ENCODE measurements around the gene MAST4. TPM values are rescaled to one million over a fixed set of nuclear protein-coding genes. Genes with fewer than 3 reads are reported as not detected.

The MAST4 gene
- total RNA-seq, 1 experiment from 2014 or later = 26.5 TPM

DNA sequence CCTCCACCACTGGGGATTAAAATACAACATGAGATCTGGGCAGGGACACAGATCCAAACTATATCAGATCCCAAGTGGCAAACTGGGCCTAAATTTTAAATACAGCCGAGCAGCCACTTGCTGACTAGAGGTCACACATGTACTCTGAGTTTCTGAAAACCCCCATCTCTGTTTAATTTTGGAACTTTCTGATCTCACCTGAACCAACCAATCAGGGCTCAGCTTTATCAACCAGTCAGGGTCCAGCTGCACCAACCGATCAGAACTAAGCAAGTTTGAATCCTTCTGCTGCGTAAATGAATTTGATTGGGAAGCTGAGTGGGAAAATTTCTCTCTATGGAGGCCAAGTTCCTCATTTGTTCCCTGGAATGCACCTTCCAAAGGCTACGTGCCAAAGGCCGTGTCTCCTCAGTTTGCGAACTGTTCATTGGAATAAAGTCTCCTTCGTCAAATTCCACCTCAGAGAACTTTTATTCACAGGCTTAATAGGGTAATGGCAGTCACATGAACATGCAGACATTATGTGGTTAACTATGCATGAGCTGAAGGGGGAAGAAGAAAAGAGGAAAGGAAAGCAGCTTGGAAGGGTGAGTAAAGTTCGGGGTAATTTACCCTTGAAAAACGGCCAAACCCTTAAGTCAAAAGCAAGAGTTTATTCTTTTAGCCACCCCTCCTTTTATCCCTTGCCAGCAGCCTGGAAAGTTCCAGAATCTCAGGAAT is 596.7 kb downstream of the MAST4 start:
- TF ChIP-seq CTCF (IDR thresholded peaks at IDR 0.05; ENCODE audit: unreplicated experiment) = no peak
- no peaks in the 10 kb centered on the region for H3K36me3 Mint-ChIP-seq (ENCODE audit: insufficient read depth, unreplicated experiment)
- H3K27ac Mint-ChIP-seq (ENCODE audit: low read depth, unreplicated experiment) = no peak overlapping the region
- H3K4me3 Mint-ChIP-seq (ENCODE audit: unreplicated experiment) = no peak overlapping the region
- peaks cover 12% of the 10 kb centered on the region for H3K4me1 Mint-ChIP-seq (ENCODE audit: insufficient read depth, unreplicated experiment)
- POLR2A ChIA-PET = interaction anchor here (0.9 to 1.2 kb wide), 2 partner anchors 11 to 32 kb away, joined by 3 to 4 read pairs; no protein-coding TSS in a partner anchor
- no peak for DNase-seq (ENCODE audit: unreplicated experiment)
- no peaks in the 10 kb centered on the region for H3K9me3 Mint-ChIP-seq (ENCODE audit: unreplicated experiment)
- BruUV-seq (replicated peaks) = no TSS peak
- H3K27me3 Mint-ChIP-seq (ENCODE audit: insufficient read depth, unreplicated experiment) = no peaks in the 10 kb centered on the region
- CTCF ChIA-PET = interaction anchor here (0.8 to 1.6 kb wide), 4 partner anchors 14 to 43 kb away, joined by 3 to 7 read pairs (median 4); no protein-coding TSS in a partner anchor
- intact Hi-C loops (cut with micrococcal nuclease) = no loop called here

DNA sequence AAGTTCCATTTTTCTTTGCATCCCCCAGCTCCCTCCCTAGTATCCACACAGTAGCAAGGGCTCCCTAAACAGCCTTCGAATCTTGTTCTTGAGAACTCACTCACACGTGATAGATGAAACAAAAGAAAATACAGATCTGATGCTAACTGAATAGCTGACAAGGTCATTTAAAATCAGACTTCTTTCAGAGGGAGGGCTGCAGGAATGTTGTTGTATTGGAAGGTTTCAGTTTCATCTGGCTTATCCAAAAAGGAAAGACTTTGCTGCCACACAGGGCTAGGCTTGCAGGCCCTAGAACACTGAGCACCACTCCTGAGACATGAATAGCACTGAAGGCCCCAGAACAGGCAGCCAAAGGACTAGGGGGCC is 597.2 kb downstream of the MAST4 start:
- CTCF ChIA-PET = interaction anchor here (0.8 to 1.3 kb wide), 2 partner anchors 18 to 43 kb away, joined by 3 read pairs; no protein-coding TSS in a partner anchor
- H3K36me3 Mint-ChIP-seq (ENCODE audit: insufficient read depth, unreplicated experiment) = no peaks in the 10 kb centered on the region
- H3K9me3 Mint-ChIP-seq (ENCODE audit: unreplicated experiment) = no peaks in the 10 kb centered on the region
- intact Hi-C loops (cut with micrococcal nuclease) = no loop called here
- BruUV-seq (replicated peaks) = no TSS peak
- no peak overlapping the region for H3K4me3 Mint-ChIP-seq (ENCODE audit: unreplicated experiment)
- DNase-seq (ENCODE audit: unreplicated experiment) = no peak
- H3K27me3 Mint-ChIP-seq (ENCODE audit: insufficient read depth, unreplicated experiment) = no peaks in the 10 kb centered on the region
- H3K27ac Mint-ChIP-seq (ENCODE audit: low read depth, unreplicated experiment) = no peak overlapping the region
- H3K4me1 Mint-ChIP-seq (ENCODE audit: insufficient read depth, unreplicated experiment) = peaks cover 12% of the 10 kb centered on the region
- no peak for TF ChIP-seq CTCF (IDR thresholded peaks at IDR 0.05; ENCODE audit: unreplicated experiment)
- POLR2A ChIA-PET = interaction anchor here (0.6 to 1.2 kb wide), 3 partner anchors 10 to 930 kb away, joined by 3 to 4 read pairs (median 3); no protein-coding TSS in a partner anchor

DNA sequence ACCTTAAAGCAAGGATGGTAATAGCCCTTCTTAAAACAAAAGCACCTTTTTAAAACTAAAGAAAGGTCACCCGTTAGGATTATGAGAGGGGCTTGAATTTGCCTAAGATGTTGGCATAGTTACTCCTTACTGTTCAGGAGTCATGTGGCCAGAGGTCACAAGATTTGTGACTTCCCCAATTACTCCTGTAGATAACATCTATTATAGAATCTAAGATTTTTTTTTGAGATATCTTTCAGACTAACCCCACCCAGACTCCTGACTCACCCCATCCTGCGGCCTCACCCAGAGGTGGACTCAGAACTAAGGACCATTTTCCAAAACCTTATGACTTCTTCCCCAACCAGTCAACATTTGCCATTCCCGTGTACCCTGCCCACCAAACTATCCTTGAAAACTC is 598.0 kb downstream of the MAST4 start:
- H3K36me3 Mint-ChIP-seq (ENCODE audit: insufficient read depth, unreplicated experiment) = no peaks in the 10 kb centered on the region
- POLR2A ChIA-PET = interaction anchor here (1.2 kb wide), 1 partner anchor 10 kb away, joined by 4 read pairs; no protein-coding TSS in a partner anchor

More for the DNA sequence above, 598.0 kb downstream of the MAST4 start:
- no peak for DNase-seq (ENCODE audit: unreplicated experiment)
- Mint-ChIP-seq H3K27me3 (ENCODE audit: insufficient read depth, unreplicated experiment) (no peaks in the 10 kb centered on the region), H3K4me1 (ENCODE audit: insufficient read depth, unreplicated experiment) (peaks cover 12% of the 10 kb centered on the region), H3K27ac (ENCODE audit: low read depth, unreplicated experiment) (no peak overlapping the region), H3K9me3 (ENCODE audit: unreplicated experiment) (no peaks in the 10 kb centered on the region), H3K4me3 (ENCODE audit: unreplicated experiment) (no peak overlapping the region)
- no peak for TF ChIP-seq CTCF (IDR thresholded peaks at IDR 0.05; ENCODE audit: unreplicated experiment)
- CTCF ChIA-PET = no interaction called here
- intact Hi-C loops (cut with micrococcal nuclease) = no loop called here
- no TSS peak for BruUV-seq (replicated peaks)
